HL-60 (cell line): ENCODE results near the gene UIMC1.
"Not testable (repeated sequence)": the region's sequence is repeated elsewhere in the genome, so short reads cannot be mapped to it uniquely, and the experiment has no call there.

ENCODE experiments used
- DNase-seq, 2 experiments: peaks; one replicate each; pipeline ENCODE4 v3.0.0-alpha.2; 2010 to 2020; ENCODE audit warnings: low read depth in 1 of 2, low spot score in 1 of 2
- H3K27ac ChIP-seq: fragments of 250-450 bp; sonication (Bioruptor Pico); replicated peaks from 2 replicates; pipeline ENCODE4 v1.5.1; 2020; ENCODE audit warnings: mild to moderate bottlenecking, moderate library complexity
- H3K27me3 ChIP-seq: fragments of 250-450 bp; sonication (Bioruptor Pico); 2 replicates; pipeline ENCODE4 v1.5.1; 2021; ENCODE audit warnings: mild to moderate bottlenecking, moderate library complexity; ENCODE audit not compliant: insufficient read depth, poor library complexity, severe bottlenecking
- H3K4me3 ChIP-seq: replicated peaks from 2 replicates; pipeline ENCODE4 v1.5.1; 2011; ENCODE audit warnings: mild to moderate bottlenecking, control low read depth, low read length; ENCODE audit not compliant: insufficient read depth
- GABPA ChIP-seq: IDR thresholded peaks from 2 replicates; pipeline ENCODE4 v1.6.1; 2012; ENCODE audit warnings: low read depth
- POLR2AphosphoS5 ChIP-seq: IDR thresholded peaks from 2 replicates; pipeline ENCODE4 v1.6.1; 2012; ENCODE audit warnings: low read depth
- SPI1 ChIP-seq: IDR thresholded peaks from 2 replicates; pipeline ENCODE4 v1.6.1; 2012; ENCODE audit warnings: low read depth, mild to moderate bottlenecking, borderline replicate concordance
- TF ChIP-seq, protein P1 (sequence below): IDR thresholded peaks from one replicate; pipeline ENCODE4 v1.5.1; 2011; ENCODE audit warnings: low read length, control low read depth, inconsistent platforms; ENCODE audit not compliant: insufficient read depth
- TF ChIP-seq, protein P2 (sequence below): IDR thresholded peaks from 2 replicates; pipeline ENCODE4 v1.6.1; 2012; ENCODE audit warnings: low read depth; ENCODE audit not compliant: insufficient replicate concordance

UIMC1 gene

GRCh38 chr5:176872586-176872985 lies 134.0 kb downstream of the UIMC1 start:
- peak; percentile 79 for TF ChIP-seq POLR2AphosphoS5
- not testable (repeated sequence) for H3K27ac ChIP-seq, H3K4me3 ChIP-seq
- peak in 1 of 2 experiments; percentile 18 for DNase-seq
- H3K27me3 ChIP-seq: peaks cover 22% of the 10 kb centered on the region

GRCh38 chr5:176870644-176871043 lies 135.9 kb downstream of the UIMC1 start:
- TF ChIP-seq POLR2AphosphoS5: peak; percentile 74
- DNase-seq: peak in 1 of 2 experiments; percentile 44
- peaks cover 10% of the 10 kb centered on the region for H3K27me3 ChIP-seq
- H3K27ac ChIP-seq, H3K4me3 ChIP-seq: not testable (repeated sequence)

- H3K4me3 ChIP-seq: no peak overlapping the region
- no peak for DNase-seq
- TF ChIP-seq, protein P1, sequence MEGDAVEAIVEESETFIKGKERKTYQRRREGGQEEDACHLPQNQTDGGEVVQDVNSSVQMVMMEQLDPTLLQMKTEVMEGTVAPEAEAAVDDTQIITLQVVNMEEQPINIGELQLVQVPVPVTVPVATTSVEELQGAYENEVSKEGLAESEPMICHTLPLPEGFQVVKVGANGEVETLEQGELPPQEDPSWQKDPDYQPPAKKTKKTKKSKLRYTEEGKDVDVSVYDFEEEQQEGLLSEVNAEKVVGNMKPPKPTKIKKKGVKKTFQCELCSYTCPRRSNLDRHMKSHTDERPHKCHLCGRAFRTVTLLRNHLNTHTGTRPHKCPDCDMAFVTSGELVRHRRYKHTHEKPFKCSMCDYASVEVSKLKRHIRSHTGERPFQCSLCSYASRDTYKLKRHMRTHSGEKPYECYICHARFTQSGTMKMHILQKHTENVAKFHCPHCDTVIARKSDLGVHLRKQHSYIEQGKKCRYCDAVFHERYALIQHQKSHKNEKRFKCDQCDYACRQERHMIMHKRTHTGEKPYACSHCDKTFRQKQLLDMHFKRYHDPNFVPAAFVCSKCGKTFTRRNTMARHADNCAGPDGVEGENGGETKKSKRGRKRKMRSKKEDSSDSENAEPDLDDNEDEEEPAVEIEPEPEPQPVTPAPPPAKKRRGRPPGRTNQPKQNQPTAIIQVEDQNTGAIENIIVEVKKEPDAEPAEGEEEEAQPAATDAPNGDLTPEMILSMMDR: no peak
- TF ChIP-seq POLR2AphosphoS5 (no peak), SPI1 (no peak), GABPA (no peak)
- TF ChIP-seq, protein P2, sequence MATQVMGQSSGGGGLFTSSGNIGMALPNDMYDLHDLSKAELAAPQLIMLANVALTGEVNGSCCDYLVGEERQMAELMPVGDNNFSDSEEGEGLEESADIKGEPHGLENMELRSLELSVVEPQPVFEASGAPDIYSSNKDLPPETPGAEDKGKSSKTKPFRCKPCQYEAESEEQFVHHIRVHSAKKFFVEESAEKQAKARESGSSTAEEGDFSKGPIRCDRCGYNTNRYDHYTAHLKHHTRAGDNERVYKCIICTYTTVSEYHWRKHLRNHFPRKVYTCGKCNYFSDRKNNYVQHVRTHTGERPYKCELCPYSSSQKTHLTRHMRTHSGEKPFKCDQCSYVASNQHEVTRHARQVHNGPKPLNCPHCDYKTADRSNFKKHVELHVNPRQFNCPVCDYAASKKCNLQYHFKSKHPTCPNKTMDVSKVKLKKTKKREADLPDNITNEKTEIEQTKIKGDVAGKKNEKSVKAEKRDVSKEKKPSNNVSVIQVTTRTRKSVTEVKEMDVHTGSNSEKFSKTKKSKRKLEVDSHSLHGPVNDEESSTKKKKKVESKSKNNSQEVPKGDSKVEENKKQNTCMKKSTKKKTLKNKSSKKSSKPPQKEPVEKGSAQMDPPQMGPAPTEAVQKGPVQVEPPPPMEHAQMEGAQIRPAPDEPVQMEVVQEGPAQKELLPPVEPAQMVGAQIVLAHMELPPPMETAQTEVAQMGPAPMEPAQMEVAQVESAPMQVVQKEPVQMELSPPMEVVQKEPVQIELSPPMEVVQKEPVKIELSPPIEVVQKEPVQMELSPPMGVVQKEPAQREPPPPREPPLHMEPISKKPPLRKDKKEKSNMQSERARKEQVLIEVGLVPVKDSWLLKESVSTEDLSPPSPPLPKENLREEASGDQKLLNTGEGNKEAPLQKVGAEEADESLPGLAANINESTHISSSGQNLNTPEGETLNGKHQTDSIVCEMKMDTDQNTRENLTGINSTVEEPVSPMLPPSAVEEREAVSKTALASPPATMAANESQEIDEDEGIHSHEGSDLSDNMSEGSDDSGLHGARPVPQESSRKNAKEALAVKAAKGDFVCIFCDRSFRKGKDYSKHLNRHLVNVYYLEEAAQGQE: no peak
- peaks cover 9% of the 10 kb centered on the region for H3K27me3 ChIP-seq
- H3K27ac ChIP-seq: no peak overlapping the region
Observed at GRCh38 chr5:176870110-176870591, 136.4 kb downstream of the UIMC1 start.

- Histone ChIP-seq H3K27ac (no peak overlapping the region), H3K27me3 (peaks cover 13% of the 10 kb centered on the region), H3K4me3 (no peak overlapping the region)
- DNase-seq: no peak
- TF ChIP-seq GABPA (no peak), SPI1 (no peak), POLR2AphosphoS5 (no peak)
- TF ChIP-seq, protein P1: no peak
- TF ChIP-seq, protein P2: no peak
Observed at GRCh38 chr5:176869501-176870109, 137.0 kb downstream of the UIMC1 start.

DNA sequence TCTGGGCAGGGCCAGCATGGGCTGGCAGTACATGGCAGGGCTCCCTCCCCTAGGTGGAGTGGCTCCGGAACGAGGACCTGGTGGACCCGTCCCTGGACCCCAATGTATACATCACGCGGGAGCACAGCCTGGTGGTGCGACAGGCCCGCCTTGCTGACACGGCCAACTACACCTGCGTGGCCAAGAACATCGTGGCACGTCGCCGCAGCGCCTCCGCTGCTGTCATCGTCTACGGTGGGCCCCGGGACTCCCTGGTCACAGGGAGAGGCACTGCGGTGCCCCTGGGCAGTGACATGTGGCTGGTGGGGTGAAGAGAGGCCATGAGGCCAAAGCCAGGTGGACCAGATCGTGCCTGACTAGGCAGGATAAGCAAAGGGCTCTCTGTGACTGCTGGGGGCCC lies 137.8 kb downstream of the UIMC1 start:
- H3K27ac ChIP-seq: no peak overlapping the region
- TF ChIP-seq, protein P2: no peak
- TF ChIP-seq, protein P1: no peak
- TF ChIP-seq SPI1 (no peak), GABPA (no peak), POLR2AphosphoS5 (no peak)
- peaks cover 13% of the 10 kb centered on the region for H3K27me3 ChIP-seq
- no peak overlapping the region for H3K4me3 ChIP-seq
- DNase-seq: no peak
